Right kidney (tissue), 1 donor: ENCODE measurements around the gene MLLT6.

ENCODE experiments used
- DNase-seq: peaks from one replicate; pipeline ENCODE4 v3.0.0-alpha.2; 2016

Gene MLLT6

GRCh38 chr17:38706505-38707216 lies 1.6 kb downstream of the MLLT6 start:
- no peak for DNase-seq

DNA sequence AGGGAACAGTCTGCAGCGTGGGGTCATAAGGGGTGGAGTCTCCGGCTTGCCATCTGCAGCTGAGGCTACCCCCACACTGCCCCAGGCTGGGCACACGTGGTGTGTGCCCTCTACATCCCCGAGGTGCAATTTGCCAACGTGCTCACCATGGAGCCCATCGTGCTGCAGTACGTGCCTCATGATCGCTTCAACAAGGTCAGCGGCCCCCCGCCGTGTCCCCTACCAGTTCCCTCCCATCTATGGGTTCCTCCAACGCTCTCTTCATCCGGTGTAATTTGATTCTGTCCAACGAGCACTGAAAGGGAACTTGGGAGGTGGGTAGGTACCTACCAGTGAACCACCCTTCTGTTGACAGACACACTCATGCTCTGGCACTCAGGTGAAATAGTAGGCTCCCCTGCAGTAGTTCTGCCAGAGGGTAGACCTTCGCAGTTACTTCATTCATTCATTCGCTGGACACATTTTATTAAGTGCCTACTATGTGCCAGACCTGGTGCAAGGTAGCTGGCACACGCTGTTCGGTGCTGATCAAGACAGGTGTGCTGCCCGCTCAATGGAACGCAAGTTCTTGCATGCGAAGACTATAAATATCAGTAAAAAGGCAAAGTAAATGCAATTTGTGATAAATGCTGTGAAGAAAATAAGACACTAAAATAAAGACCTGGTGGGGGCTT lies 2.7 kb downstream of the MLLT6 start:
- no peak for DNase-seq

- DNase-seq: no peak
Observed at GRCh38 chr17:38709104-38709820, 4.2 kb downstream of the MLLT6 start.

DNA sequence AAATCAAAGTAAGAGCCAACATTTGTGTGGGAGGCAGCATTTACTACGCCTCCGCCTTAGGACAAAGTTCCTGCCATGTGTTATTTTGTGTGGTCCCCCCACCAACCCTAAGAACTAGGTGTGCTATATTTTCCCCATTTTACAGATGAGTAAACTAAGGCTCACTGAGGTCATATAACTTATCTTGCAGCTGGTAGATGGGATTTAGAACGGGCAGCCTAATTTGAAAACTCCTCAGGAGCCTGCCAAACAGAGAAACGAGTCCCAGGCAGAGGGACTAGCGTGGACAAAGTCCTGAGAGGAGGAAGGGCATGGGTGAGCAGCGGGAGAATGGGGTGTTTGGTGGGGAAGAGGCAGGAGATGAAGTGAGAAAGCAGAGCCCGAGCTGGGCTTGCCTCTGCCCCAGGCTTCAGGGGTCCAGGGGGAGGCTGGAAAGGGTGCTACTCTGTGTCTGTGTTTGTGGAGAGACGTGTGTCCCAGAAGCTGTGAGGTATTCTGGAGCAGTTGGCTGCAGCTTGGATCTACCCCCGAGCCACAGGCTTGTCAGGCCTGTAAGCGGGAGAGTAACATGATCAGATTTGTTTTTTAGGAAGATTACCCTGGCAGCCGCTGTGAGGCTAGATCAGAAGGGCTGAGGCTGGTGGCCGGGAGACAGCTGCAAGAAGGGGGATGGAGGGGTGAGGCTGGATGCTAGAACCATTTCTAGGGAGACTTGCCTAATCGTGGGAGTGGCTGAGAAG lies 5.0 kb downstream of the MLLT6 start:
- DNase-seq: no peak

DNA sequence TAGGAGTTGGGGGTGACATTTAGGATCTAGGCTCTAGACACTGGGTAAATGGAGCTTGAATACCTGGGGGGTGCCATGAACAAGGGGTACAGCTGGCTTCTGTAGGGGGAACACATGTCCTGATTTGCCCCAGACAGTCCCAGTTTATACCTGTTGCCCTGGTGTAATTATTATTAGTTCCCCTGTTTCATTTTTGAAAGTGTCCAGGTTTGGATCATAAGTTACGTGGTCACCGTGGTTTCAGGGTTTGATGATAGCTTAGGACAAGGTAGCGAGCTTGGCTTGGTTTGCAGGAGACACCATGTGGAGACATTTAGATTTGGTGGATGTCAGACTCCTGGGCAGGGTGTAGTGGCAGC lies 5.5 kb downstream of the MLLT6 start:
- no peak for DNase-seq

DNA sequence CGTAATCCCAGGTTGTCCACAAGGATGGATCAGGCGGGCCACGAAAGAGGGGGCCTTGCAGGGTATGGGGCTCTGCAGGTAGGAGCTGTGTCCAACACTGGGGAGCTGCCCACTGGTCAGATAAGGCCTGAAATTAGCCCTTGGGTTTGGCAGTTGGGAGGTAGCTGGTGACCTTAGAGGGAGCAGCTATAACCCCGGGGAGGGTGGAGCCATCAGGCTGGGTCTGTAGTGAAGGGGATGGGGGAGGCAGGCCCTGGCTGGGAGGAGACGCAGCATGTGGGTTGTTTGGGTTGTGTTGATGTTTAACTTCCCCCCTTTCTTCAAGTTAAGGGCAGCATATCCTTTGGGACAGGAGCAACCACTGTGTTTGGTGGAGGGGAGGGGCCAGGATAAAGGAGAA lies 5.9 kb downstream of the MLLT6 start:
- DNase-seq: no peak

GRCh38 chr17:38711792-38712571 lies 6.9 kb downstream of the MLLT6 start:
- DNase-seq: no peak

DNA sequence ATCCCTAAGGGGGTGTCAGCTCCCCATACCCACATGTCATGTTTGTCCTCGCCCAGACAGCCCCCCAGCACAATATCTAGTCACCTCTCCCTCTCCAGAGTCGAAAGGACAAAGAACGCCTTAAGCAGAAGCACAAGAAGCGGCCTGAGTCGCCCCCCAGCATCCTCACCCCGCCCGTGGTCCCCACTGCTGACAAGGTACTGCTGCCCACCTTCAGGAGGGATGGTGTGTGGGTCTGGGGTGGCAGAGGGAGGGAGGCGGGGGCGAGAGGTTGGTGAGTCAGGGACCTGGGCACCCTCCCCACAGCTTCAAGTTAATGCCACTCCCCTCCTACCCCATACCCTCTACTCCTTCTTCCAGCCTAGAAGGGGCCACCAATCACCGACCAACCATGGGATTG lies 7.5 kb downstream of the MLLT6 start:
- DNase-seq: no peak

GRCh38 chr17:38713456-38714075 lies 8.5 kb downstream of the MLLT6 start:
- DNase-seq: no peak

- DNase-seq: no peak
Observed at GRCh38 chr17:38715216-38715943, 10.3 kb downstream of the MLLT6 start.

DNA sequence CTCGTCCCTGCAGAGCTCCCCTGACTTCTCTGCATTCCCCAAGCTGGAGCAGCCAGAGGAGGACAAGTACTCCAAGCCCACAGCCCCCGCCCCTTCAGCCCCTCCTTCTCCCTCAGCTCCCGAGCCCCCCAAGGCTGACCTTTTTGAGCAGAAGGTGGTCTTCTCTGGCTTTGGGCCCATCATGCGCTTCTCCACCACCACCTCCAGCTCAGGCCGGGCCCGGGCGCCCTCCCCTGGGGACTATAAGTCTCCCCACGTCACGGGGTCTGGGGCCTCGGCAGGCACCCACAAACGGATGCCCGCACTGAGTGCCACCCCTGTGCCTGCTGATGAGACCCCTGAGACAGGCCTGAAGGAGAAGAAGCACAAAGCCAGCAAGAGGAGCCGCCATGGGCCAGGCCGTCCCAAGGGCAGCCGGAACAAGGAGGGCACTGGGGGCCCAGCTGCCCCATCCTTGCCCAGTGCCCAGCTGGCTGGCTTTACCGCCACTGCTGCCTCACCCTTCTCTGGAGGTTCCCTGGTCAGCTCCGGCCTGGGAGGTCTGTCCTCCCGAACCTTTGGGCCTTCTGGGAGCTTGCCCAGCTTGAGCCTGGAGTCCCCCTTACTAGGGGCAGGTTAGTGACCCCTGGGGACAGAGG lies 11.4 kb downstream of the MLLT6 start:
- no peak for DNase-seq

DNA sequence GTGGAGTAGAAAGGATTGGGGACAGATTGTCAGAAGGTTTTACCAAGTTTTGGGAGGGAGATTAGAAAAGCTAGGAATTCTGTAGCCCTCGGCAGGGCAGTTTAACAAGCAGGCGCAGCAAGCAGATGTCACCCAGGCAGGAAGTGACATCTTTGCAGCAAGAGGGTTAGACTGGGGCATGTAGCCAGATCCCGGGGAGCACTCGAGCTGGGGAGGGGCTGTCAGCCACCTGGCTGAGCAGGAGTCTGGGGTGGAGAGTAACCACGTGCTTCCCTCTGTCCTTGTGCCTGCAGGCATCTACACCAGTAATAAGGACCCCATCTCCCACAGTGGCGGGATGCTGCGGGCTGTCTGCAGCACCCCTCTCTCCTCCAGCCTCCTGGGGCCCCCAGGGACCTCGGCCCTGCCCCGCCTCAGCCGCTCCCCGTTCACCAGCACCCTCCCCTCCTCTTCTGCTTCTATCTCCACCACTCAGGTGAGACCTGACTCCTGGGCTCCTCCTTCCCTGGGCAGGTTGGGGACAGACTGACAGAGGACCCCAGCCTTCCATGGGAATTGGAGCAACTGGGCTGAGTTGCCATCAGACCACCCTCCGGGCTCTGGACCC lies 12.2 kb downstream of the MLLT6 start:
- DNase-seq: no peak

DNA sequence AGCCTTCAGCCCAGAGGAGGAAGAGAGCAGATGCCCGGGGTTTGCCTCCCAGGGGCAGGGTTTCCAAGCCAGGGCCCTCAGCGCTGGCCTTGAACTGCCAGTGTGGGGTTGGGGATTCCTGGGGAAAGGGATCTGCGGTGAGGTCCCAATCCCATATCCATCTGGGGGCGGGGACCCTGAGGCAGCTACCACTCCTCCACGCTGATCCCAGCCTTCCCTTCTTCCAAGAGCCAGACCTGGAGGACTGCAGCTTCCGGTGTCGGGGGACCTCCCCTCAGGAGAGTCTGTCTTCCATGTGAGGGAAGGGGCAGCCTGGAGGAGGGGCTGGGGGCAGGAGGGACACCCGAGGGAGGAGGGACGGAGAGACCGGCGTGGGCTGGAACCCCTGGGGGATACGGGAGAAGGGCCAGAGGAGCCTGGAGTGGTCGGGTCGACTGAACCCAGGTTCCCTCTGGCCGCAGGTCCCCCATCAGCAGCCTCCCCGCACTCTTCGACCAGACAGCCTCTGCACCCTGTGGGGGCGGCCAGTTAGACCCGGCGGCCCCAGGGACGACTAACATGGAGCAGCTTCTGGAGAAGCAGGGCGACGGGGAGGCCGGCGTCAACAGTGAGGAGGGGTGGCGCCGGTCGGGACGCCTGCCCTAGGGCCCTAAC lies 14.3 kb downstream of the MLLT6 start:
- DNase-seq: no peak

GRCh38 chr17:38719943-38720641 lies 15.0 kb downstream of the MLLT6 start:
- DNase-seq: no peak

DNA sequence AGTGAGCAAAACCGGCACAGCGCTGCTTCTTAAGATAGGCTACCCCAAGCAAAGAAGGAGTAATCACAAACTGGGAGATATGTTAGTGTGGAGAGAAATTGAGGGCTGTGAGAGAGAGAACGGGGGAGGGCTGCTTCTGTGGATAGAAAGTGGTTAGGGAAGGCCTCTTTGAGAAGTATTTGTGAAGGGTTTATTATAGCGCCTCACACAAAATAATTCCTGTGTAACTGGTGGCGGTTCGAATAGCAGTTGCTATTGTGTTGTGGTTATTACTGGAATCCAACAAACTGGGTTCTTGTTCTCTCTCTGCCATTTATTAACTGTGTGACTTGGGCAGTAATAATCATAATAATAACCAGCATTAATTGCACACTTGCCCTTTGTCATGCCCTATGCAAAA lies 15.9 kb downstream of the MLLT6 start:
- no peak for DNase-seq

DNA sequence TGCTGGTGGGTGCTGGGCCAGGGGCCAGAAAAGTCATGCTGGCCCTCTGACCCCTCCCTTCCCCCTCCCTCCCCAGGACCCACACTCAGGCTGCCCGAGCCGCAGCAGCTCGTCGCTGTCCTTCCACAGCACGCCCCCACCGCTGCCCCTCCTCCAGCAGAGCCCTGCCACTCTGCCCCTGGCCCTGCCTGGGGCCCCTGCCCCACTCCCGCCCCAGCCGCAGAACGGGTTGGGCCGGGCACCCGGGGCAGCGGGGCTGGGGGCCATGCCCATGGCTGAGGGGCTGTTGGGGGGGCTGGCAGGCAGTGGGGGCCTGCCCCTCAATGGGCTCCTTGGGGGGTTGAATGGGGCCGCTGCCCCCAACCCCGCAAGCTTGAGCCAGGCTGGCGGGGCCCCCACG lies 16.7 kb downstream of the MLLT6 start:
- DNase-seq: no peak

GRCh38 chr17:38724337-38724988 lies 19.4 kb downstream of the MLLT6 start:
- no peak for DNase-seq

- no peak for DNase-seq
Observed at GRCh38 chr17:38725066-38725465, 20.0 kb downstream of the MLLT6 start.
